ENCODE measurements around the gene ABO.
"Not testable (repeated sequence)": the region's sequence is repeated elsewhere in the genome, so short reads cannot be mapped to it uniquely, and the experiment has no call there.

ABO gene

DNA sequence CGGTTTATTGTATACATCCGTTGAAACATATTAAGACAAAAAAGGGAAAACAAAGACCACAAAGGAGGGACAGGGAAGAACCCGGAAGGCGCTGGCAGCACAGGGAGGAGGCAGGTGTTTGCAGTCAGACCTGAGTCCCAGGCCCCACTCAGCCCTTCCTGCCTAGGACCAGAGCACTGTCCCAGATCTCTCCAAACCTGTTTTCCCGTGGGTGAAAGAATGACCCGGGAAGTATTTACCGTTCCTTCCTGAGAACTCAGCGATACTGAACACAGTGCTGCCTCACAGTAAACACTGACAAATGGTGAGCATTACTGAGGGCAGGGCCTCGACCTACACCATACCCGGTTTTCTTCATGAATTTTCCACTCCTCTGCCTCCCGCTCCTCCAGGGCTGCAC, 1.2 kb downstream of the ABO start:
- no peak for DNase-seq (ENCODE audit: low spot score)
- TF ChIP-seq, protein P1, sequence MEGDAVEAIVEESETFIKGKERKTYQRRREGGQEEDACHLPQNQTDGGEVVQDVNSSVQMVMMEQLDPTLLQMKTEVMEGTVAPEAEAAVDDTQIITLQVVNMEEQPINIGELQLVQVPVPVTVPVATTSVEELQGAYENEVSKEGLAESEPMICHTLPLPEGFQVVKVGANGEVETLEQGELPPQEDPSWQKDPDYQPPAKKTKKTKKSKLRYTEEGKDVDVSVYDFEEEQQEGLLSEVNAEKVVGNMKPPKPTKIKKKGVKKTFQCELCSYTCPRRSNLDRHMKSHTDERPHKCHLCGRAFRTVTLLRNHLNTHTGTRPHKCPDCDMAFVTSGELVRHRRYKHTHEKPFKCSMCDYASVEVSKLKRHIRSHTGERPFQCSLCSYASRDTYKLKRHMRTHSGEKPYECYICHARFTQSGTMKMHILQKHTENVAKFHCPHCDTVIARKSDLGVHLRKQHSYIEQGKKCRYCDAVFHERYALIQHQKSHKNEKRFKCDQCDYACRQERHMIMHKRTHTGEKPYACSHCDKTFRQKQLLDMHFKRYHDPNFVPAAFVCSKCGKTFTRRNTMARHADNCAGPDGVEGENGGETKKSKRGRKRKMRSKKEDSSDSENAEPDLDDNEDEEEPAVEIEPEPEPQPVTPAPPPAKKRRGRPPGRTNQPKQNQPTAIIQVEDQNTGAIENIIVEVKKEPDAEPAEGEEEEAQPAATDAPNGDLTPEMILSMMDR (IDR thresholded peaks at IDR 0.05; ENCODE audit: borderline replicate concordance, control extremely low read depth, extremely low read depth, insufficient read depth, missing control alignments): no peak
- in situ Hi-C loops (cut with MboI; ENCODE audit: low sequenced_read_pairs, unreplicated experiment): no loop called here

DNA sequence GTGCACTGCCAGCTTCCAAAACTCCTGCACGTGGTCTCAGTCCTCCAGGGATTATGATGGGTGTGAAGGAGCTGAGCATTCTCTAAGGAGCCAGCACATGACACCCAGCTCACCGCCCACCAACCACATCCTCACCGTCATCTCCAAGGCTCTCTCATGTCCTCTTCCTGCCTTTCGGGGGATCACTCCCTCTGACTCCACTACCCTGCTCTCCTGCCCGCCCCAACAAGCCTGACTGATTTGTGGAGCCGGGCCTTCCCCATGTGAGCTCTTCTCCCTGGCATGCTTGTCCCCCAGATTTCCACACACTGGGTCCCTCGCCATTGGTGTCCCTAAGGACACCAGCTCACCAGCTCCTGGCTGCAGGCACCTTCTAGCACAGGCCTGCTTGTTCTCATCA, 1.9 kb downstream of the ABO start:
- DNase-seq (ENCODE audit: low spot score): no peak
- in situ Hi-C loops (cut with MboI; ENCODE audit: low sequenced_read_pairs, unreplicated experiment): no loop called here
- TF ChIP-seq, protein P1 (IDR thresholded peaks at IDR 0.05; ENCODE audit: borderline replicate concordance, control extremely low read depth, extremely low read depth, insufficient read depth, missing control alignments): no peak

DNA sequence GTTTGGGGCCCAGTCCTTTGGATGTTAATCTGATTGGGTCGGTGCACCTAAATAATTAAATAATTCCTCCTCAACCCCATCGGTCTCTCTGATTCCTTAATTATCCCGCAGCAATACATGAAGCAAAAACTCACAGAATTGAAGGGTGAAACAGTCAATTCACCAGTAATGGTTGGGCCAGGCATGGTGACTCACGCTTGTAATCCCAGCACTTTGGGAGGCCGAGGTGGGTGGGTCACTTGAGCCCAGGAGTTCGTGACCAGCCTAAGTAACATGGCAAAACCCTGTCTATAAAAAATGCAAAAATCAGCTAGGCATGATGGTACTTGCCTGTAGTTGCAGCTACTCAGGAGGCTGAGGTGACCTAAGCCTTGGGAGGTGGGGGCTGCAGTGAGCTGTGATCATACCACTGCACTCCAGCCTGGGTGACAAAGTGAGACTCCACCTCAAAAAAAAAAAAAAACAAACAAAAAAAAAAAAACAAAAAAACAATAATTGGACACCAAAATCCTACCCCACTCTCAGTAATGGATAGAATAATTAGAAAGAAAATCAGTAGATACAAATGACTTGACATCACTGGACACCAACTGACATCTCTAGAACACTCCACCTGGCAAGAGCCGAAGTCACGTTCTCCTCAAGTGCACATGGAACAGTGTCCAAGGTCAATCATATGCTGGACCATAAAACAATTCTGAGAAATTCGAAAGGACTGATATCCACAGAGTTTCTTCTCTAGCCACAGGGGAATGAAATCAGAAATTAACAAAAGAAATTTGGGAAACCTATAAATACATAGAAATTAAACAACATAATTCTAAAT, 5.3 kb downstream of the ABO start:
- TF ChIP-seq, protein P1 (IDR thresholded peaks at IDR 0.05; ENCODE audit: borderline replicate concordance, control extremely low read depth, extremely low read depth, insufficient read depth, missing control alignments): no peak
- in situ Hi-C loops (cut with MboI; ENCODE audit: low sequenced_read_pairs, unreplicated experiment): no loop called here
- no peak for DNase-seq (ENCODE audit: low spot score)

DNA sequence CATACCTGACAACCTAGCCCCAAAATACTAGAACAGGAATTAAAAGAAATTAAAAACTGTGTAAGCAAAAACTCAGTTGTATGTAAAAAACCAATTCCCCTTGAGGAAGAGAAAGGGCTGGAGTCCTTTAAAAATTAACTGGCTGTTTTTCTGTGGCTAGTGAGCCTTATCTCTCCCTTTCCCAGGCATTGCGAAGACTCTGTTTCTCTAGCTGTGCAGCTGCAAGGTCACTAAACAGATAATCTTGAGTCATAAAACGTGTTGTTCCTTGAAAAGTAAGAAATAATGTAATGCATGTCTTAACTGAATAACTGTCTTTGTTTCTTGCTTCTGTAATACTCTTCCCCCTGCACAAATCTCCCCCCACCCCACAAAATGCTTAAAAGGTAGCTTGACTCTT, 5.9 kb downstream of the ABO start:
- DNase-seq (ENCODE audit: low spot score); in situ Hi-C loops (cut with MboI; ENCODE audit: low sequenced_read_pairs, unreplicated experiment): not testable (repeated sequence)

DNA sequence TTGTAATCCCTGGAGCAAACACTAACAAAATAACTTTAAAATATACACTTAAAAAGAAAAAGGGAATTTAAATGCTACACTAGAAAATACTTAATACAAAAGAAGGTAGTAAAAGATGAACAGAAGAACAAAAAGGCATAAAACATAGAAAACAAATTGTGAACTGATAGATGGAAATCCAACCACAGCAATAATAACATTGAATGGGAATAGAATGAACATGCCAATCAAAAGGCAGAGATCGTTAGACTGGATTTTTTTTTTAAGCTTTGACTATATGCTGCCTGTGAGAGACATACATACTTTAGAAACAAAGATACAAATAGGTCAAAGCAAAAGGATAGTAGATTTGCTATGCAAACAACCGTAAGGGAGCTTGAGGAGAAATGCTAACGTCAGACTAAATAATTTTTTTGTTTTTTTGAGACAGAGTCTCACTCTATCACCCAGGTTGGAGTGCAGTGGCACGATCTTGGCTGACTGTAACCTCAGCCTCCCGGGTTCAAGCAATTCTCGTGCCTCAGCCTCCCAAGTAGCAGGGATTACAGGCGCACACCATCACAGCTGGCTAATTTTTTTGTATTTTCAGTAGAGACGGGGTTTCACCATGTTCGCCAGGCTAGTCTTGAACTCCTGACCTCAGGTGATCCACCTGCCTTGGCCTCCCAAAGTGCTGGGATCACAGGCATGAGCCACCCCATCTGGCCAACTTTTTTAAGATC, 6.5 kb downstream of the ABO start:
- TF ChIP-seq, protein P1 (IDR thresholded peaks at IDR 0.05; ENCODE audit: borderline replicate concordance, control extremely low read depth, extremely low read depth, insufficient read depth, missing control alignments): no peak
- in situ Hi-C loops (cut with MboI; ENCODE audit: low sequenced_read_pairs, unreplicated experiment): no loop called here
- DNase-seq (ENCODE audit: low spot score): no peak

DNA sequence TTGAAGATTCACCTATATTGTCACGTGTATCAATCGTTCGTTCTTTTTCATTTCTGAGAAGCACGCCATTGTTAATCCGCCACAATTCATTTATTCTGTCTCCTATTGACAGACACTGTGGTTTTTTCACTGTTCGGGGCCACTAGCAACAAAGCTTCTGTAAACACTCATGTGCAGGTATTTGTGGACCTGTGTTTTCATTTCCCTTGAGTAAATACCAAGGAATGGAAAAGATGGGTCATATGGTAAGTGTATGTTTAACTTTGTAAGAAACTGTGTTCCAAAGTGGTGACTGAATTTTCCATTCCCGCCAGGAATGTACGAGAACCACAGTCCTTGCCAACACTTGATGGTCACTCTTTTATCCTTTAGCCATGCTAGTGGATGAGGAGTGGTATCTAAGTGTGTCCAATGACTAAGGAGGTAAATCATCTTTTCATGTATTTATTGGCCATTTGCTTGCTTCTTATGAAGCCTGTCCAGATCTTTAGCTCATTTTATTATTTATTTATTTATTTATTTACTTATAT, 10.7 kb downstream of the ABO start:
- TF ChIP-seq, protein P1 (IDR thresholded peaks at IDR 0.05; ENCODE audit: borderline replicate concordance, control extremely low read depth, extremely low read depth, insufficient read depth, missing control alignments): no peak
- DNase-seq (ENCODE audit: low spot score): no peak
- in situ Hi-C loops (cut with MboI; ENCODE audit: low sequenced_read_pairs, unreplicated experiment): no loop called here

DNA sequence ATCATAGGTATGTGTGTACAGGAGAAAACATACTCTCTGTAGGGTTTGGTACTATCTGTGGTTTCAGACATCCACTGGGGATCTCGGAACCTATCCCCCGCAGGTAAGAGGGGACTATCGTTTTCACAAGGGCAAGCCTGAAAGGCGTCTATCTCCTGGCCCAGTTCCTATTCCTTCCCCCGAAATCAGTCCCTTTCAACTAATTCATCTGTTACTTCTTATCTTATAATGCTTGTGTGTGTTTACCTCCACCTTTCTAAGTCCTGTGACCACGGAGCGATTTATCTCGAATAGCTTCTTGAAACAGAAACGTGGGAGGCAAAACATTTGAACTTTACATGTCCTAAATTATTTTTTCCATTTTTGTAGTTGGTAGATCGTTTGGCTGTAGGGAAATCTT, 11.4 kb downstream of the ABO start:
- TF ChIP-seq, protein P1 (IDR thresholded peaks at IDR 0.05; ENCODE audit: borderline replicate concordance, control extremely low read depth, extremely low read depth, insufficient read depth, missing control alignments): no peak
- in situ Hi-C loops (cut with MboI; ENCODE audit: low sequenced_read_pairs, unreplicated experiment): no loop called here
- DNase-seq (ENCODE audit: low spot score): no peak

Data from GM13976 (cell line).